ENCODE measurements around the gene ARPC1A. TPM values are rescaled to one million over a fixed set of nuclear protein-coding genes. Genes with fewer than 3 reads are reported as not detected.
"Not testable (repeated sequence)": the region's sequence is repeated elsewhere in the genome, so short reads cannot be mapped to it uniquely, and the experiment has no call there.

Gene ARPC1A
- polyA plus RNA-seq, 1 donor from 2014 or later = 154 TPM

GRCh38 chr7:99379043-99379577, 53.4 kb downstream of the ARPC1A start:
- peaks cover 10% of the 10 kb centered on the region for H3K27me3 ChIP-seq (ENCODE audit: insufficient read depth, low read depth, low read length)
- no peaks in the 10 kb centered on the region for H3F3A ChIP-seq (ENCODE audit: insufficient read depth, low read length, poor library complexity, severe bottlenecking)
- no peak overlapping the region for H3K27ac ChIP-seq (ENCODE audit: low read length)
- no peak overlapping the region for H3K4me3 ChIP-seq (ENCODE audit: low read length)
- no peak overlapping the region for H3K9ac ChIP-seq (ENCODE audit: low read length)
- H3K9me2 ChIP-seq (ENCODE audit: insufficient read depth, low read length) = no peaks in the 10 kb centered on the region
- H3K9me3 ChIP-seq (ENCODE audit: low read length) = no peaks in the 10 kb centered on the region
- H2AFZ ChIP-seq (ENCODE audit: low read depth, low read length) = no peak overlapping the region
- no peaks in the 10 kb centered on the region for H3K79me2 ChIP-seq (replicated peaks; ENCODE audit: insufficient read depth, low read length)
- no peaks in the 10 kb centered on the region for H4K20me1 ChIP-seq (ENCODE audit: insufficient read depth)
- no peaks in the 10 kb centered on the region for H3K36me3 ChIP-seq (ENCODE audit: insufficient read depth, low read length)
- TF ChIP-seq REST (IDR thresholded peaks at IDR 0.05; ENCODE audit: borderline replicate concordance) (no peak), SMC3 (conservative IDR thresholded peaks at IDR 0.05; ENCODE audit: poor library complexity) (no peak), MXI1 (conservative IDR thresholded peaks at IDR 0.05; ENCODE audit: poor library complexity, severe bottlenecking) (no peak), TAF1 (IDR thresholded peaks at IDR 0.05; ENCODE audit: low read depth) (no peak), EZH2 (IDR thresholded peaks at IDR 0.05; ENCODE audit: borderline replicate concordance, insufficient read depth, low read length, poor library complexity, severe bottlenecking) (no peak), RAD21 (conservative IDR thresholded peaks at IDR 0.05) (no peak)
- TF ChIP-seq, protein P1, sequence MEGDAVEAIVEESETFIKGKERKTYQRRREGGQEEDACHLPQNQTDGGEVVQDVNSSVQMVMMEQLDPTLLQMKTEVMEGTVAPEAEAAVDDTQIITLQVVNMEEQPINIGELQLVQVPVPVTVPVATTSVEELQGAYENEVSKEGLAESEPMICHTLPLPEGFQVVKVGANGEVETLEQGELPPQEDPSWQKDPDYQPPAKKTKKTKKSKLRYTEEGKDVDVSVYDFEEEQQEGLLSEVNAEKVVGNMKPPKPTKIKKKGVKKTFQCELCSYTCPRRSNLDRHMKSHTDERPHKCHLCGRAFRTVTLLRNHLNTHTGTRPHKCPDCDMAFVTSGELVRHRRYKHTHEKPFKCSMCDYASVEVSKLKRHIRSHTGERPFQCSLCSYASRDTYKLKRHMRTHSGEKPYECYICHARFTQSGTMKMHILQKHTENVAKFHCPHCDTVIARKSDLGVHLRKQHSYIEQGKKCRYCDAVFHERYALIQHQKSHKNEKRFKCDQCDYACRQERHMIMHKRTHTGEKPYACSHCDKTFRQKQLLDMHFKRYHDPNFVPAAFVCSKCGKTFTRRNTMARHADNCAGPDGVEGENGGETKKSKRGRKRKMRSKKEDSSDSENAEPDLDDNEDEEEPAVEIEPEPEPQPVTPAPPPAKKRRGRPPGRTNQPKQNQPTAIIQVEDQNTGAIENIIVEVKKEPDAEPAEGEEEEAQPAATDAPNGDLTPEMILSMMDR (IDR thresholded peaks at IDR 0.05; ENCODE audit: poor library complexity, severe bottlenecking) = no peak
- H3K4me2 ChIP-seq (ENCODE audit: low read length) = no peak overlapping the region

DNA sequence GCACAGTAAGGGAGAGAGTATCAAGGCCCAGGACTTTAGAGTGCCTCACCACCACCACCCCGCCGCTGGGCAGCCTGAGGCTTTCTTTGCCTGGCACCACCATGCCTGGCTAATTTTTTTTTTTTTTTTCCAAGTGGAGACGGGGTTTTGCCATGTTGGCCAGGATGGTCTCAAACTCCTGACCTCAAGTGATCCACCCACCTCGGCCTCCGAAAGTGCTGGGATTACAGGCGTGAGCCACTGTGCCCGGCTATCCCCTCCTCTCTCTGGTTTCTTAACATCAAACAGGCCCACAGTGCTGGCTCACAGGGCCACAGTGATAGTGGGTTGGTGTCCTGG, 54.0 kb downstream of the ARPC1A start:
- not testable (repeated sequence) for H3K27ac ChIP-seq (ENCODE audit: low read length); H2AFZ ChIP-seq (ENCODE audit: low read depth, low read length); H3K9me2 ChIP-seq (ENCODE audit: insufficient read depth, low read length); H3K4me2 ChIP-seq (ENCODE audit: low read length); H3K79me2 ChIP-seq (replicated peaks; ENCODE audit: insufficient read depth, low read length); H3F3A ChIP-seq (ENCODE audit: insufficient read depth, low read length, poor library complexity, severe bottlenecking); H4K20me1 ChIP-seq (ENCODE audit: insufficient read depth); H3K4me3 ChIP-seq (ENCODE audit: low read length); H3K36me3 ChIP-seq (ENCODE audit: insufficient read depth, low read length); H3K9ac ChIP-seq (ENCODE audit: low read length); H3K27me3 ChIP-seq (ENCODE audit: insufficient read depth, low read depth, low read length); H3K9me3 ChIP-seq (ENCODE audit: low read length)

DNA sequence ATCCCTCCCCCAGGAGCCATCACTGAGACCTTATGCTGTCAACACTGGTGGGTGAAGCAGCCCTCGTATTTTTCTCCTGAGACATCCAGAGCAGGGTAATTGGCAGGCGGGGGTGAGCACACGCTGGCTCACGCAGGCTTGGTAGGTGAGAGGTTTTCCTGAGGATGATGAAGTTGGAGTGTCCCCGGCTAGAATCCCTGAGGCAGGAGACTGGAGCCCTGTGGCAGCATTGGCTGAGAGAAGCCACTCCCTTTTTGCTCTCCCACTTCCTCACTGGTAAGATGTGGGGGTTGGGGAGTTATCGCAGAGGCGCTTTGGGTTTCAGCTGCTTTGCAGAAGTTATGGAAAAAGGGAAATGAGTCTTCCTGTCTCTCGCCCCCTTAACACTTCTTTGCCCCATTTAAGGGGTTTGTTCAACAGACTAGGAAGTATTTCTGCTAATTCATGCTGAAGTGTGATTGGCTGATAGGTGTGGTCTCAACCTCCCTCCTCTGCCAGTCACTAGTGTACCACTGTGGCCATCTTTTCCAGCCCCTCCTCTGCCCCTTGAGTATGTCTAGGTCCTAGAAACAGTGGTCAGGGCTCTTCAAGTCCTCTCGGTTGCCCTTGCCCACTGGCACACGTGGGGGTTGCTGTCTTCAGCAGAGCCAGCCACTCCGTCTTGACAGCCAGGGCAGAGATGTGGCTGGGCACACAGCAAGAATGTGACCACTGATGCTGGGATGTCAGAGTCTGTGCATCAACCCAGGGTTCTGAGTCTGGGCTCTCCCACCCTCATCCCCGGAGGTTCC, 54.5 kb downstream of the ARPC1A start:
- Histone ChIP-seq H3K9me2 (ENCODE audit: insufficient read depth, low read length) (no peaks in the 10 kb centered on the region), H3K9me3 (ENCODE audit: low read length) (no peaks in the 10 kb centered on the region), H3K36me3 (ENCODE audit: insufficient read depth, low read length) (no peaks in the 10 kb centered on the region), H3K27me3 (ENCODE audit: insufficient read depth, low read depth, low read length) (peaks cover 3% of the 10 kb centered on the region), H3K27ac (ENCODE audit: low read length) (no peak overlapping the region), H2AFZ (ENCODE audit: low read depth, low read length) (no peak overlapping the region), H4K20me1 (ENCODE audit: insufficient read depth) (no peaks in the 10 kb centered on the region), H3K4me2 (ENCODE audit: low read length) (no peak overlapping the region), H3F3A (ENCODE audit: insufficient read depth, low read length, poor library complexity, severe bottlenecking) (no peaks in the 10 kb centered on the region), H3K9ac (ENCODE audit: low read length) (no peak overlapping the region), H3K4me3 (ENCODE audit: low read length) (no peak overlapping the region), H3K79me2 (replicated peaks; ENCODE audit: insufficient read depth, low read length) (no peaks in the 10 kb centered on the region)
- no peak for TF ChIP-seq TAF1 (IDR thresholded peaks at IDR 0.05; ENCODE audit: low read depth)
- no peak for TF ChIP-seq EZH2 (IDR thresholded peaks at IDR 0.05; ENCODE audit: borderline replicate concordance, insufficient read depth, low read length, poor library complexity, severe bottlenecking)
- TF ChIP-seq MXI1 (conservative IDR thresholded peaks at IDR 0.05; ENCODE audit: poor library complexity, severe bottlenecking) = no peak
- no peak for TF ChIP-seq EP300 (conservative IDR thresholded peaks at IDR 0.05; ENCODE audit: poor library complexity, severe bottlenecking)
- no peak for TF ChIP-seq SMC3 (conservative IDR thresholded peaks at IDR 0.05; ENCODE audit: poor library complexity)
- TF ChIP-seq POLR2AphosphoS5 (IDR thresholded peaks at IDR 0.05) = no peak
- TF ChIP-seq, protein P1 (IDR thresholded peaks at IDR 0.05; ENCODE audit: poor library complexity, severe bottlenecking) = no peak
- TF ChIP-seq RAD21 (conservative IDR thresholded peaks at IDR 0.05) = no peak

Measured in neural cell (in vitro differentiated cells).